Measurements from ENCODE around the gene CAMTA1. TPM values are rescaled to one million over a fixed set of nuclear protein-coding genes. Genes with fewer than 3 reads are reported as not detected.

Gene CAMTA1
- total RNA-seq, 2 donors from 2014 or later, result 100 to 102 TPM

GRCh38 chr1:7511381-7511780 is 726.1 kb downstream of the CAMTA1 start:
- Histone ChIP-seq H3K27ac (no peak overlapping the region), H3K9me3 (no peaks in the 10 kb centered on the region), H3K36me3 (no peaks in the 10 kb centered on the region), H3K27me3 (replicated peaks; ENCODE audit: insufficient read depth) (no peaks in the 10 kb centered on the region), H3K4me3 (no peak overlapping the region), H3K4me1 (replicated peaks) (no peaks in the 10 kb centered on the region)
- 24% methylated on average over 2 of the region's 2 CpGs for WGBS
- no peak for DNase-seq (ENCODE audit: low spot score)
- TF ChIP-seq POLR2AphosphoS5 (IDR thresholded peaks at IDR 0.05) (no peak), CTCF (IDR thresholded peaks at IDR 0.05) (no peak)
- intact Hi-C loops (cut with DNase I), result no loop called here

- WGBS, result 91% methylated on average over 10 of the region's 10 CpGs
- no peaks in the 10 kb centered on the region for H3K27me3 ChIP-seq (replicated peaks; ENCODE audit: insufficient read depth)
- intact Hi-C loops (cut with DNase I), result no loop called here
- no peak for DNase-seq (ENCODE audit: low spot score)
- no peaks in the 10 kb centered on the region for H3K9me3 ChIP-seq
- H3K36me3 ChIP-seq, result no peaks in the 10 kb centered on the region
- TF ChIP-seq POLR2A (IDR thresholded peaks at IDR 0.05) (no peak), POLR2AphosphoS5 (IDR thresholded peaks at IDR 0.05) (no peak), CTCF (IDR thresholded peaks at IDR 0.05) (no peak)
- no peaks in the 10 kb centered on the region for H3K4me1 ChIP-seq (replicated peaks)
- H3K4me3 ChIP-seq, result no peak overlapping the region
- H3K27ac ChIP-seq, result no peak overlapping the region
Observed at GRCh38 chr1:7513081-7513480, 727.8 kb downstream of the CAMTA1 start.

GRCh38 chr1:7515175-7515574 is 729.9 kb downstream of the CAMTA1 start:
- H3K27me3 ChIP-seq (replicated peaks; ENCODE audit: insufficient read depth), result no peaks in the 10 kb centered on the region
- TF ChIP-seq POLR2A (IDR thresholded peaks at IDR 0.05) (no peak), POLR2AphosphoS5 (IDR thresholded peaks at IDR 0.05) (no peak), CTCF (IDR thresholded peaks at IDR 0.05) (no peak)
- 85% methylated on average over 5 of the region's 5 CpGs for WGBS

DNA sequence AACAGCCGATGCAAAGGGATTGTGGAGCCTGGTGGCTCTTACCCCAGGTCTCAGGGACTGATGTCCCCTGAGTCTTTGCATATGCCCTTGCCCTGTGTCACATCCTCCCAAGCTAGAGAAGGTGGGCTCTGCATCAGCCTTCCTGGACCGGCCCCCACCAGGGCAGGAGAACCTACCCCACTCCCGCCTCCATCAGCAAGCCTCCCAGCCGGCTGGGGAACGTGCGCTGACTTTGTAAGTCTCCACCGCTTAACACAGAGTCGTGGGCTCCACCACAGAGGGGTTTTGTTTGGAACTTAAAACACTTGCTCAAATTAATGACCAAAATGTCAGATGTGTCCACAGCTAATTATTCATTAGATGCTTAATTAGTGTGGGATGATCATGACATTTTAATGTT is 730.6 kb downstream of the CAMTA1 start:
- Histone ChIP-seq H3K4me1 (replicated peaks) (no peaks in the 10 kb centered on the region), H3K36me3 (no peaks in the 10 kb centered on the region), H3K27me3 (replicated peaks; ENCODE audit: insufficient read depth) (no peaks in the 10 kb centered on the region), H3K4me3 (no peak overlapping the region), H3K27ac (no peak overlapping the region), H3K9me3 (no peaks in the 10 kb centered on the region)
- intact Hi-C loops (cut with DNase I), result no loop called here
- TF ChIP-seq CTCF (IDR thresholded peaks at IDR 0.05) (no peak), POLR2A (IDR thresholded peaks at IDR 0.05) (no peak), POLR2AphosphoS5 (IDR thresholded peaks at IDR 0.05) (no peak)
- no peak for DNase-seq (ENCODE audit: low spot score)
- WGBS, result 89% methylated on average over 8 of the region's 8 CpGs

More at GRCh38 chr1:7515175-7515574, 729.9 kb downstream of the CAMTA1 start:
- H3K36me3 ChIP-seq, result no peaks in the 10 kb centered on the region
- no peak overlapping the region for H3K27ac ChIP-seq
- H3K4me1 ChIP-seq (replicated peaks), result no peaks in the 10 kb centered on the region
- H3K9me3 ChIP-seq, result no peaks in the 10 kb centered on the region
- intact Hi-C loops (cut with DNase I), result no loop called here
- H3K4me3 ChIP-seq, result no peak overlapping the region
- no peak for DNase-seq (ENCODE audit: low spot score)

DNA sequence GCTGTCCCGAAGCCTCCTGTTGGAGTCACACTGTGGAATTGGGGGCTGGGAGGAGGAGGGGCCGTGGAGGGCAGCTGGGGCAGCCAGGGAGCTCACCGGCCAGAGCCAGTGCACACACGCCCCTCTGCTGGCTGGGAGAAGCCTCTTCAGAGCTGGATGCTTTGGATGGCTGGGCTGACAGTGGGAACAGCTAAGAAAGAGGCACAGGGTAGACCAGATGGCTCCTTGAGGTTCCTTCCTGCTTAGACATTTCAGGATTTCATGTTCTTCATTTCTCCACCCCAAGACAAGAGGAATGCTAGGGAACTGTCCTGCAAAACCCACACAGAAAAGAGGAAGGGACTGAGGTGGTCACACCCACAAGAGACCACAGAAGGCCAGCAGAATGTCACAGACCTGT is 731.1 kb downstream of the CAMTA1 start:
- no peak overlapping the region for H3K27ac ChIP-seq
- DNase-seq (ENCODE audit: low spot score), result no peak
- H3K4me3 ChIP-seq, result no peak overlapping the region
- TF ChIP-seq CTCF (IDR thresholded peaks at IDR 0.05), result no peak
- no peak for TF ChIP-seq POLR2AphosphoS5 (IDR thresholded peaks at IDR 0.05)
- H3K27me3 ChIP-seq (replicated peaks; ENCODE audit: insufficient read depth), result no peaks in the 10 kb centered on the region
- intact Hi-C loops (cut with DNase I), result no loop called here
- H3K4me1 ChIP-seq (replicated peaks), result no peaks in the 10 kb centered on the region
- no peaks in the 10 kb centered on the region for H3K9me3 ChIP-seq
- no peaks in the 10 kb centered on the region for H3K36me3 ChIP-seq
- 71% methylated on average over 4 of the region's 4 CpGs for WGBS

Data from prostate gland (tissue), 2 donors.